ENCODE results near the gene SCGN.

- no peak for TF ChIP-seq CTCF (IDR thresholded peaks at IDR 0.05)
- no peak for TF ChIP-seq POLR2A (IDR thresholded peaks at IDR 0.05)
These were observed 17.4 kb downstream of the SCGN start for GRCh38 chr6:25669413-25669812.
